HTR-8/SVneo (cell line): ENCODE measurements around the gene AFAP1.
A peak's percentile ranks its signal among the peaks of the same experiment; 100 is the strongest.
"Not testable (repeated sequence)": the region's sequence is repeated elsewhere in the genome, so short reads cannot be mapped to it uniquely, and the experiment has no call there.

Experiments
- DNase-seq: peaks from one replicate; pipeline ENCODE4 v3.0.0; 2011; ENCODE audit warnings: low spot score, mixed read lengths; ENCODE audit not compliant: insufficient read length
- FAIRE-seq: peaks from 2 replicates; lab custom pipeline; 2011; peaks lifted over from hg19 to GRCh38; lab: Jason Lieb, UNC

Gene AFAP1

DNA sequence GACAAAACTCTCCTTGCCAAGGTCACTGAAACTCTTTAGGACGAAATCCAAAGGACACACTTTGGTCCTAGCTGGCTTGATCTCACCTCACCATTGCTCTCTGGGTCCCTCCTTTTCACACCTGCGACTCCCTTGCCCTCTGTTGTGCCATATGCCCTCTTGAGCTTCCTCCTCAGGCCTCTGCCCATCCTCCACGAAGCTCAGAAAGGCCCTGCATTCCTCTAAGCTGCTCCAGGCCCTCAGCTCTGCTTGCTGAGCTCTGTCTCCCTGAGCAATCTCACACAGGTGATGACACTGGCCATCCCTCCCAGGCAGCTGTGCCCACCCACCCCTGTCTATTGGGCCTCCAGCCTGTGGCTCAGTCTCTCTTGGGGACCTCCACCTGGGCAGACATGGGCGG, 10.1 kb upstream of the AFAP1 start:
- FAIRE-seq: no peak
- no peak for DNase-seq

DNA sequence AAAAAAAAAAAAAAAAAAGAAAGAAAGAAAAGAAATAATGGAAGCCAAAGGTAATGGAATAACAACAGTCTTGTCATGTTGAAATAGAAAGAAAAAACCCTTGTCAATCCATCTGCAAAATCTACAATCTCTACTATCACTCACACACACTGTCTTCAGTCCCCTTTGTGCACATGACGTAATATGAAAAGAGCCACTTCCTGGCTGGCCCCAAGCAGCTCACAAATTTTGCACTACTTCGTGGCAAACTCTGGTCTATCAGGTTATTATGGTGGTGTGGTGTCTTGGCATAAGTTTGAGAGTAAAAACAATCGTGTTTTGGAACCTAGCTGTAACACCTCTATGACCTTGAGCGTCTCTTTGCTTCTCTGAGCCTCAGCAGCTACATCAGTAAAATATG, 8.3 kb upstream of the AFAP1 start:
- DNase-seq (no peak), FAIRE-seq (no peak)

DNA sequence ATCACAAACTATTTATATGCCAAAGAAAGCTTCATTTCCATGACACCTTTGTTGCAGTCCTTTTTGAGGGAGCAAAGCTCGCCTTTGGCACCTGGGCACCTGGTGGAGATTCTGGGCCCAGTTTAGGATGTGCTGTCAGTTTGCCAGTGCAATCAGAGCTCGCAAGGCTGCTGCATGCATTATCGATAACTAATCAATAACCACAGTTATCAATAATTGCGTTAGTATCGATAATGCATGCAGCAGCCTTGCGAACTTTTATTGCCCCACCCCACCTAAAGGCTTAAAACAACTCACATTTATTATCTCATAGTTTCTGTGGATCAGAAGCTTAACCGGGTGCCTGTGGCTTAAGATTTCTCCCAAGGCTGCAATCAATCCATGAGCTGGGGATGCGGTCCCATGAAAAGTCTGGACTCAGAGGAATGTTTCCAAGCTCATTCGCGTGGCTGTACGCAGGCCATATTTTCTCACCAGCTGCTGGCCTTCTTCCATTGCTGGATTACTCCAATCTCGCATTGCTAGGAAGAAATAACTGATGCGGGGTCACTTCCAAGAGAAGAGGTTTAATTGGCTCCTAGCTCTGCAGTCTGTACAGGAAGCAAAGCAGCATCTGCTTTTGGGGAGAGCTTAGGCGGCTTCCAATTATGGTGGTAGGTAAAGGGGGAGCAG, 6.2 kb upstream of the AFAP1 start:
- DNase-seq (no peak), FAIRE-seq (no peak)

DNA sequence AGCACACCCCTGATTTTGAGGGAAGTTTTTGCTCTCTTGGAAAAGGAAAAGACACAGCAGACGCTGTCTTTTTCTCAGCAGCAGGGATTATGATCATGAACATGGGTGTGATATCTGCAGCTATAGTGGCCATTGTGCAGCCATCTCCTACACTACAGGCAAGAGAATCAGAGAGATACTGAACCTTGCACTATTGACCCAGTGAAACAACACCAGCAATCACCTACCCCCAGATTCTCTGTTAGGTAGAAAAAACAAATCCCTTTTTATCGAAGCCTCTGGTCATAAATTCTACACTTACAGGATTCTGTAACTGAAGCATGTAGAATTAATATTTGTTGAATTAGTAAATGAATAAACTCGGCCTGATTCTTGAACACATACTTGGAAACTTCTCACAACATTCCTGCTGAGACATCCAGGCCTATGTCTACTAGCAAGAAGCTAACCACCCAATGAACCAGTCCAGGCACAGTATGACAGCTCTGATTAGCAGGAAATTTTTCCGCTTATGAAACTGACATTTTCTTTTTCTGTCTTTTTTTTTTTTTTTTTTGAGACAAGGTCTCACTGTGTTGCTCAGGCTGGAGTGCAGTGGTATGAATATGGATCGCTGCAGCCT, 5.0 kb upstream of the AFAP1 start:
- DNase-seq (no peak), FAIRE-seq (no peak)

DNA sequence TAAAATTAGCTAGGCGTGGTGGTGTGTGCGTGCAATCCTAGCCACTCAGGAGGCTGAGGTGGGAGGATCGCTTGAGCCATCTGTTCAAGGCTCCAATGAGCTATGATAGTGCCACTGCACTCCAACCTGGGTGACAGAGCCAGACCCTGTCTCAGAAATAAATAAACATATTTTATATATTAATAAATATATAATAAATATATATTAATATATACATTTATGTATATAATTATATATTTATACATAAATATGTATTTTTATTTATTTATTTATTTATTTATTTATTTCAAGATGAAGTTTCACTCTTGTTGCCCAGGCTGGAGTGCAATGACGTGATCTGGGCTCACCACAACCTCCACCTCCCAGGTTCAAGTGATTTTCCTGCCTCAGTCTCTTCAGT, 4.0 kb upstream of the AFAP1 start:
- FAIRE-seq, DNase-seq: not testable (repeated sequence)

DNA sequence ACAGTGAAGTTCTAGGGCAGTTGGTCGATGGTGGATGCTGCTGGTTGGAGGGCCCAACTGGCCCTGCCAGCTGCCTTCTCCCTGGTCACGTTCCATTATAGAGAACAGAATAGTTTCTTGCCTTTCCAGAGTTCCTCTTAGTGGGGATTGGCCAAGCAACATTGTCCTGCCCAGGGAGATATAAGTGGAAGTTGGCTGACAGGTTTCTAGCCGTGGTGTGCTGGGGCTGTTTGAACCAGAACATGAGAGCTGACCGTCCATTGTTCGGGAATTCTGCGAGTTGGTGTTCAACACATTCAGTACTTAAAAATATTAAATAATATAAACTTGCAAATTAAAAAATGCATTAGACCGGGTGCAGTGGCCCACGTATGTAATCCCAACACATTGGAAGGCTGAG, 3.5 kb upstream of the AFAP1 start:
- no peak for FAIRE-seq
- DNase-seq: no peak

DNA sequence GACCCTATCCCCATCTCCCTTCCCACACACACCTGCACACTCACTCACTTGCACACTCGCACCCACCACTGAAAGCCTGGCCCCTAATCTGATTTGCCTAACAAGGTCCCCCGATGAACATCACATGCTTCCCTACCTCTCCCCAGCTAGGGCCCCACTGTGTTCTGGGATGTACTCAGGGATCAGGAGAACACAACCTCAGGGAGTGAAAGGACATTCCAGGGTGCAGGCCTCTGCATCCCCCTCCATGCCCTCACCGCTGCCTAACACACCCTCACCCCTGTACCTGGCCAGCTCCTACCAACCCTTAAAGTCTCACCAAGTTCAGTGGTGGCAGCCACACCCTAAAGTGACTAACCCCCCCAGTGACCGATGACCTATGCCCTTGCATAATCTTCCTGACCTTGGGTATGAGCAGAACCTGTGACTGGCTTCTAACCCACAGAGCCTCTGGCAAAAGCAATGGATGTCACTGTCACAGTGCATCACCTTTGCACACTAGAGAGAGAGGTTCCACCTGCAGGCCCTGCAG, 2.4 kb upstream of the AFAP1 start:
- DNase-seq (no peak), FAIRE-seq (no peak)

DNA sequence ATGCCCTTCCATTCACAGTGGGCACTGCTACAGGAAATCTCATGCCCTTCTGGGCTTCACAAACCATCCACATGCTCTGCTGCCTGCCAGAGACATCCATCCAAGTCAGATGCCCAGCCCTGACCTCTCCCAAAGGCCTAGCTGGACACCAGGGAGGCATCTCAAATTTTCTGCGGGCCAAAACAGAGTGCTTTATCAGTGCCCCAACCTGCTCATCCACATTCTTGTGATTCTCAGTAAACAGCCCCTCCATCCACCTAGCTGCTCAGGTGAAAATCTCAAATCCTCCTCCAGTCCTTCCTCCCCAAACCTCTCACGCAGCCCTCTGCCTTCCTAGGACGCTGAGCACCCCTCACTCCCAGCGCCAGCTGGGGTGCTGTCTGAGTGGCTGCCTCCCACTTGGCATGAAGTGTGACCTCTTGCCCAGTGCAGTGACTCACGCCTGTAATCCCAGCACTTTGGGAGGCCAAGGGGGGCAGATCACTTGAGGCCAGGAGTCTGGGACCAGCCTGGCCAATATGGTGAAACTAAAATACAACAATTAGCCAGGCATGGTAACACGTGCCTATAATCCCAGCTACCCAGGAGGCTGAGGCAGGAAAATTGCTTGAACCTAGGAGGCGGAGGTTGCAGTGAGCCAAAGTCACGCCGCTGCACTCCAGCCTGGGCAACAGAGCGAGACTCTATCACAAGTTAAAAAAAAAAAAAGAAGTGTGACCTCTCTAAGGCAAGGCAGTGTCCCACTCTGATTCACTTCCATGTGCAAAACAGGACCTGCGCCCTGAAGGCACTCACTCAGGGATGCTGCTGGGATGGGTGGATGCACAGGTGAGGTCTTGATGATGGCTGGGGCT, 1.7 kb upstream of the AFAP1 start:
- FAIRE-seq (peak; percentile 85), DNase-seq (no peak)

DNA sequence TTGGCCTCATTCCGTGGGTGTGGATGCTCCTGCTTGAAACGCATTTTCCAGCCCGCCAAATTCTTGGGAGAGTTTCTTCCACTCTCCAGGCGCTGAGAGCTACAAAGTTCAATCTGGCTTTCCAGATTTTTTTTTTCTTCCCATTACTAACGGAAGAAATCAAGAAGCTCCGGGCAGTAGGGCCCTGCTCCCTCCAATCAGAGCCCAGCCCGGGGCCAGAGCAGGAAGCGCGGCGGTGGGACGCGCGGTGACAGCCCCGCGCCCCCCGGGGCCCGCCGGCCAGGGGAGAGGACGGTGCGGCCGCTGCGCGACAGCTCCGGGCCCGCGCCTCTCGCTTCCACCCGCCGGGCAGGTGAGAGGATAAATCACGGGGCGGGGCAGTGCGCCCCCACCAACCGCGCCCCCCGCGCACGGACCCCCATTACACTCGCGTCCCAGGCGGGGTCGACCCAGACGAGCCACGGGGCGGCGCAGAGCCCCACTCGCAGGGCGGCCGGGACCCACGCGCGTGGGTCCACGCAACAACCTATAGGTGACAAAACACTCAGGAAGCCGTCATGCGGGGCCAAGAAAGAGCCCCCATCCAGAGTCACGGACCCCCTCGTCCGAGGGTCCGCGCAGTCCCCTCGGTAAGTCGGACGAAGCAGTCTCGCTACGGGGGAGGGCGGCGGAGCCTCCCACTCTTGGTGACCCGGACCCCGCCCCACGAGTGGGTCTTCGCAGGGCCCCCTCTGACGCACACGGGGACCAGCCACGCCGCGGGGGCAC, 868 bp downstream of the AFAP1 start:
- DNase-seq: no peak
- FAIRE-seq: peak; percentile 51

DNA sequence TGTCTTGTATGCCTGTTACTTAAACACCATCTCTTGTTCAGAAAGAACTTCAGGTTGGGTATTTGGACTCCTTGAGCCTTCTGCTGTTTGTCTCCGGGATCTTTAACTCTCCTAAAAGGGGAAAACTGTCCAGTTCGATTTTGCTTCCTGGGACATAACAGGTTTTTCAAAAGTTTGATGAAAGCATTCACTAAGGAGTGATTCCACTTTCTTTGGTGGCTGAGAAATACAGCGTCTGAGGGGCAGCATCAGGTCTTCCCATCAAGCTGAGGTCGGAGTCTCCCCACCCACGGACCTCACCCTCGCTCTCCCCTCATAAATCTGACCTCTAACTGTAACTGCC, 1.4 kb downstream of the AFAP1 start:
- no peak for FAIRE-seq

DNA sequence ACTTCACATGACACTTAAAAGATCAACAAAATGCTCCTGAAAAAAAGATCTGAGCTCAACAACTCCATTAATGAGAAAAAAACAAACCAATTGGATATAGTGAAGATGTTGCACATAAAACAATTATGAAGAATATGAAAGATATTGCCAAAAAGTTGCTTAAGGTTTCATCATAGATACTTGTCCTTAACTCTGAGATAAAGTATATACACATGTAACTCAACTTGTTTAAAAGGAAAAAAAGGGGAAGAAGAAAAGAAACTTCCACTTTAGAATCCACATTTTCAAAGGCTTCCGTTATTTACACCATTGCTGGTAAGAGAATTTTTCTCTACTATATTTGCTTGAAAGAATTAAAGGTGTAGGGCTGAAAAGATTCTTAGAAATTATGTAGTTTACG, 2.7 kb downstream of the AFAP1 start:
- DNase-seq (no peak), FAIRE-seq (no peak)

More for the DNA sequence above, 1.4 kb downstream of the AFAP1 start:
- no peak for DNase-seq

DNA sequence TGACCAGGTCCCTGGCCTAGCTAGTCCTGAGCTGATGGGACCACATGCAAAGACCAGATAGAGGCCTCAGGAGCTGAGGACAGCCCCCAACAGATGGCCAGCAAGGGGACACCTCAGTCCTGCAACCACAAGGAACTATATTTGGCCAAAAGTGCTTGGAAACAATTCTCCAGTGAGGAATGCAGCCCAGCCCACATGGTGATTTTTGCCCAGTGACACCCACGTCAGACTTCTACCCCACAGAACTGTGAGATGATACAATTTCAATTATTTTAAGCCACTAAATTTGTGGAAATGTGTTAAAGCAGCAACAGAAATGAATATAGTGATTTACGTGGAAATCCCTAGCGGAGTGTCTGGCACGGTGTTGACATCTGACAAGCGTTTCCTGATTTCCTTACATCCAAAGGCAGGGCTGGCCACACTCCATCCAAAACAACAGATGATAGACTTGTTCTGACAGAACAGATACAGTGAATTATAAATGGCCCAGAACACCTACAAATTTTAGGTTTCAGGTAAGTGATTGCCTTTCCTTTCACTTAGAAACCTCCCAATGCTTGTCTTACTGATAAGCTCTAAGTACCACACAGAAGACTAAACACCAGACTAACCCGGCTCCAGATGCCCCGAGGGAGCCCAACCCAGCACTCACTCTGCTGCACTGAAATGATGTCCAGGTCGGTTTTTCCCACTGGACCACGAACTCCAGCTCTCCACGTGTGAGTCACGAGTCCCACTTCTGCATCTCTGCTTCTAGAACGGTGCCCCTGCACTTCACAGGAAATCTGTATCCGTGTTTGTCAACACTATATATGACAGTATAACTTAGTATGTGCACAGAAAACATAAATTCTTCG, 5.8 kb downstream of the AFAP1 start:
- FAIRE-seq (peak; percentile 38), DNase-seq (no peak)

DNA sequence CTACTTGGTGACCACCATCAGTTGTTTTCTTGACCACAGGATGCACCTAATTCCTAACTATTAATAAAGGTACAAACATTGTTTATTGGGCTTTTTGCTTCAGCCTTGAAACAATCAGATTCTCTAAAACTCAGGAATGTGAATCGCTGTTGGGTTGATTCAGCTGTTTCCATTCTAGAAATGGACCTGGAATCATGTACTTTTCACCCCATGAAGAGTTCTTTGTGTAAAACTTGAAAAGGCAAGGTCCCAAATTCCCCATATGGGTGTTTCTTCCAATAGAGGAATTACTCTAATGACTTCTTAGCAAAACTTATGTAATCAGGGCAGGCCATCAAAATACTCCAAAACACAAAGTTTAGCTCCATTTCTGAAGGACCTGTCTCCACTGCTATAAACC, 7.4 kb downstream of the AFAP1 start:
- FAIRE-seq (no peak), DNase-seq (no peak)

DNA sequence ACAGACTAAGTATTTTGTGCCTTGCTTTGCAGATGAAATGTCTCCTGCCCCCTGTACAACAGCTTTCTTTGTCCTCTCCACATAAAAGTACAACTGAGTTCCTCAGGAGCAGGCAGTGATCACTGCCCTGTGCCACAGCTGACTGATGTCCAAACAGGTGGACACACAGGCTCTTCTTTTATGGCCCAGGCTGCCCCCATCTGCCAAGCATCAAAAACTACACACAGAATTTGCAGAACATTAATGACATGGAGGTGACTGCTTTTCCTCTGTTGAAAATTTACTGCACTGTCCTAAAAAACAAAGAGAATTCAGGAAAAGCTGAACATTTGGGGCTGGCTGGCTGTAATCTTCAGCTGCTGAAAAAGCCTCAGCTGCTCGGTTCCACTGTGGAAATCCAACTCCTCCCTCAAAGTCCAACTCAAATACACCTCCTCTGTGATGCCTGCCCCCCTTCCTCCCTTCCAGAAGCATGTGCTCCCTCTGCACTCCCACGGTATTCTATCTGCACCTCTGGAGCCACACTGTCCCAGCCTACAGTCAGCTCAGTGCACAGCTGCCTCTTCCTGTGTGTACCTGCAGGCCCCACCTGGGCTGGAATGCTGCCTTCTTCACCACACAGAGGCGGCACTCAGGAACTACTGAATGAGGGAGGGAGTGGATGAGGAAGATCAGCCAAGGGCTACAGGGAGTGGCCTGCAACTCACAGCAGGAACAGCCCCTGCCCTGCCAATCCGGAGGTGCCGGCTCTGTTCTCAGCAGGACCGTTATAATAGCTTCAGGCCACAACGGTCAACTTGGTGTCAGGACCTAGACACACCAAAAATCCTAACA, 10.3 kb downstream of the AFAP1 start:
- FAIRE-seq: no peak

DNA sequence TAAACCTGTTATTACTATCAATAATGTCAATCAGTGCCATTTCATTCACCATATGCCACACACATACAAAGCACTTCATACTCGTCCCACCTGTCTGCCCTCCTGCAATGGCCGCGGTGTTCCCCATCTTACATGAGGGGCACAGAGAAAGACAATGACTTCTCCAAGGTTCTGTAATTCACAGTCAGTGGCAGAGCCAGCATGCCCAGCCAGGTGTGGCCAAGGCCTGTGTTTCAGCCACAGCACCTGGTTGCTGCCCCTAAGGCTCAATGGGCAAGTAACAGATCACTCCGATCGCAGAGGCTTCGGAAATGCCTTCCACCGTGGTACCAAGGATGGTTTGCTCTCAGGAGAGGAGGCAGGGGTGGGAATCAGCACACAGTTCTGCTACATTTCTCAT, 10.9 kb downstream of the AFAP1 start:
- FAIRE-seq (no peak), DNase-seq (no peak)

More for the DNA sequence above, 10.3 kb downstream of the AFAP1 start:
- no peak for DNase-seq

DNA sequence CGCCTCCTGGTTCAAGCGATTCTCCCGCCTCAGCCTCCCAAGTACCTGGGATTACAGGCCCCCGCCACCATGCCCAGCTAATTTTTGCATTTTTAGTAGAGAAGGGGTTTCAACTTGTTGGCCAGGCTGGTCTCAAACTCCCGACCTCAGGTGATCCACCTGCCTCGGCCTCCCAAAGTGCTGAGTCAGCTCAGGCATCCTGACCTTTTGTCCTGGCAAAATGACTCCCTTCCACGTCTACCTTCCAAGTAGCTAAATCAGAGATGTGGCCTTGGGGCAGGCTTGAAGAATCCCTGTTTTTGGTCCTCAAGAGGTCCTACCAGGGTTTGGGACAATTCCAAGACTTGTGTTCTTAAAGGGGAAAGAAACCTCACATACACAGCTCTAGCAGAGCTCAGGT, 12.8 kb downstream of the AFAP1 start:
- FAIRE-seq (no peak), DNase-seq (no peak)

DNA sequence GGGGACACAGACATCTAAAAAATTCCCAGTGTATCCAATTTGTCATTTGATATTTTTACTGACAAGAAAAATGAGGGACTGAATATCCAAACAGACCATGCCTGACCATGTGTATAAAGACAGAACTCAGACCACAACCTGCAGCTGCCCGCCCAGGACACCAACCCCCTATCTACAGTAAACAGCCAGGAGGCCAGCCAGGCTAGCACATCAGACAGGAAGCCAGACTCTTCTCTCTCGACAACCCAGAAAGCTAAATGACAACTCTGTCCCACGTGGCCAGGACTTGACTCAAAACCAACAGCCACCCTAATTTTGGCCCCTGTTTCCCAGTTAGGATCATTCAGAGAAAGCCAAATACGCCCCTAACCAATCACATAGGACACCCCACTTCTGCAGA, 15.1 kb downstream of the AFAP1 start:
- DNase-seq (no peak), FAIRE-seq (no peak)

DNA sequence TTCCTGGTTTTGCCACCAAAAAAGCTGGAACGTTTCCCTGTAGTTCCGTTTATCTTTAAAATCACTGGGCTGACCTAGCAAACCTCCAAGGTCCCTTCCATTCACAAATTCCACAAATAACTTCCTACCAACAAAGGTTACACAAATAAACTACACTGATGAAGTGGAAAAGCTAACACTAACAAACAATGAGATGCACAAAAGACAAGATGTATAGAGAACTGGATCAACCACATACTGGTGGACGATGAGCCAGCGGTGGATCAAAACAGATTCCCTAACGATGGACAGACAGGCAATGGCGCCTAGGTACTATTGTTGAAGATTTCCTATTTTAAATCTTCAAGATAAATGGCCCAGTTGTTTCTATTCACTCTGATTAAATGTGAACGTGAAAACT, 15.5 kb downstream of the AFAP1 start:
- FAIRE-seq (no peak), DNase-seq (no peak)

DNA sequence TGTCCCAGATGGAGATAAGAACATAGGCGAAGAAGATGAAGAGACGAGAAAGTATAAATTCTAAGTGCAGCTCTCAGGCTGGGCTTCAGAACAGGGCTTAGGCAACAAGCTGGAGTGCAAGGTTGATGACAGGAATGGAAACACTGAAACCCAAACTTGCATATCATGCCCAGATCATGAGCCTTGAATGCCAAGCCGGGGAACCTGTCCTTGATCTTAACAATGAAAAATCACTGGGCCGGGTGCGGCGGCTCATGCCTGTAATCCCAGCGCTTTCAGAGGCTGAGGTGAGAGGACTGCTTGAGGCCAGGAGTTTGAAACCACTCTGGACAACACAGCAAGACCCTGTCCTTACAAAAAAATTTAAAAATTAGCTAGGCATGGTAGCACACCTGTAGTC, 17.2 kb downstream of the AFAP1 start:
- no peak for FAIRE-seq
- DNase-seq: no peak
